ENCODE measurements around the gene PMEPA1.

DNA sequence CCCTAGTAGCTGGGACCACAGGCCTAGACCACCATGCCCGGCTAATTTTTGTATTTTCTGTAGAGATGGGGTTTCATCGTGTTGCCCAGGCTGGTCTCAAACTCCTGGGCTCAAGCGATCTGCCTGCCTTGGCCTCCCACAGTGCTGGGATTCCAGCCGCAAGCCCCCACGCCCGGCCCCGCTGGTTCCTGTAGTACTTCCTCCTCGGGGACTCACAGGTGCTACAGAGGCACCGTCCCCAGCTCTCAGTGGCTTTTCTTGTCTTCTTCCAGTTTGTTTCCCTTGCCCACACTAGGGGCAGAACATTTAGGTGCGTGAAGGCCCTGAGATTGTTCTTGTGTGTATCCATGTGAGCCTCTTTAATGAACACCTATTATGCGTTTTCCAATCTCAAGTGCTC lies 88.8 kb downstream of the PMEPA1 start:
- TF ChIP-seq, protein P1, sequence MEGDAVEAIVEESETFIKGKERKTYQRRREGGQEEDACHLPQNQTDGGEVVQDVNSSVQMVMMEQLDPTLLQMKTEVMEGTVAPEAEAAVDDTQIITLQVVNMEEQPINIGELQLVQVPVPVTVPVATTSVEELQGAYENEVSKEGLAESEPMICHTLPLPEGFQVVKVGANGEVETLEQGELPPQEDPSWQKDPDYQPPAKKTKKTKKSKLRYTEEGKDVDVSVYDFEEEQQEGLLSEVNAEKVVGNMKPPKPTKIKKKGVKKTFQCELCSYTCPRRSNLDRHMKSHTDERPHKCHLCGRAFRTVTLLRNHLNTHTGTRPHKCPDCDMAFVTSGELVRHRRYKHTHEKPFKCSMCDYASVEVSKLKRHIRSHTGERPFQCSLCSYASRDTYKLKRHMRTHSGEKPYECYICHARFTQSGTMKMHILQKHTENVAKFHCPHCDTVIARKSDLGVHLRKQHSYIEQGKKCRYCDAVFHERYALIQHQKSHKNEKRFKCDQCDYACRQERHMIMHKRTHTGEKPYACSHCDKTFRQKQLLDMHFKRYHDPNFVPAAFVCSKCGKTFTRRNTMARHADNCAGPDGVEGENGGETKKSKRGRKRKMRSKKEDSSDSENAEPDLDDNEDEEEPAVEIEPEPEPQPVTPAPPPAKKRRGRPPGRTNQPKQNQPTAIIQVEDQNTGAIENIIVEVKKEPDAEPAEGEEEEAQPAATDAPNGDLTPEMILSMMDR (conservative IDR thresholded peaks at IDR 0.05 in 1 of 2, IDR thresholded peaks at IDR 0.05 in 1 of 2; ENCODE audit: extremely low read depth in 1 of 2, insufficient read depth in 1 of 2, low read depth in 1 of 2, low read length in 2 of 2), result no peak
- no peak for TF ChIP-seq EZH2 (IDR thresholded peaks at IDR 0.05; ENCODE audit: borderline replicate concordance, low read length)
